ENCODE data around the gene BACH2. TPM values are rescaled to one million over a fixed set of nuclear protein-coding genes. Genes with fewer than 3 reads are reported as not detected.
"Not testable (repeated sequence)": the region's sequence is repeated elsewhere in the genome, so short reads cannot be mapped to it uniquely, and the experiment has no call there.

The BACH2 gene
- total RNA-seq, 2 experiments from 2014 or later: 30.3 to 31.1 TPM

- Mint-ChIP-seq H3K4me1 (peaks cover 65% of the 10 kb centered on the region), H3K4me3 (peak overlapping the region; percentile 23), H3K27me3 (peaks cover 11% of the 10 kb centered on the region), H3K9me3 (peaks cover 7% of the 10 kb centered on the region), H3K27ac (peak overlapping the region; percentile 57), H3K36me3 (ENCODE audit: low read depth) (peaks cover 35% of the 10 kb centered on the region)
- ChIA-PET CTCF (interaction anchor here (0.7 to 14.1 kb wide), 13 partner anchors 13 to 346 kb away, joined by 3 to 281 read pairs (median 5); no protein-coding TSS in a partner anchor), POLR2A (interaction anchor here (1.1 to 6.0 kb wide), 10 partner anchors 9 to 346 kb away, joined by 3 to 110 read pairs (median 11); partner anchors contain the start of gene BACH2)
- peak; percentile 70 for DNase-seq
Observed at GRCh38 chr6:90286884-90287488, 9.7 kb downstream of the BACH2 start.

- H3K4me1 Mint-ChIP-seq: peaks cover 62% of the 10 kb centered on the region
Observed at GRCh38 chr6:90285611-90286381, 10.8 kb downstream of the BACH2 start.

GRCh38 chr6:90285042-90285481, 11.6 kb downstream of the BACH2 start:
- ChIA-PET POLR2A (interaction anchor here (0.6 to 6.0 kb wide), 39 partner anchors 11 to 934 kb away, joined by 3 to 110 read pairs (median 5); partner anchors contain the start of genes BACH2, CASP8AP2, LYRM2 and MAP3K7), CTCF (interaction anchor here (0.9 to 14.1 kb wide), 17 partner anchors 8 to 344 kb away, joined by 3 to 281 read pairs (median 5); partner anchors contain the start of gene BACH2)
- Mint-ChIP-seq H3K27ac (peak overlapping the region; percentile 81), H3K36me3 (ENCODE audit: low read depth) (peaks cover 23% of the 10 kb centered on the region), H3K9me3 (peaks cover 7% of the 10 kb centered on the region), H3K27me3 (peaks cover 9% of the 10 kb centered on the region), H3K4me1 (peaks cover 61% of the 10 kb centered on the region), H3K4me3 (peak overlapping the region; percentile 63)
- DNase-seq: peak; percentile 39

More at GRCh38 chr6:90285611-90286381, 10.8 kb downstream of the BACH2 start:
- peaks cover 12% of the 10 kb centered on the region for H3K27me3 Mint-ChIP-seq
- ChIA-PET CTCF (interaction anchor here (0.6 to 14.1 kb wide), 19 partner anchors 8 to 345 kb away, joined by 3 to 281 read pairs (median 5); partner anchors contain the start of gene BACH2), POLR2A (interaction anchor here (0.7 to 6.0 kb wide), 29 partner anchors 10 to 457 kb away, joined by 3 to 110 read pairs (median 7); partner anchors contain the start of genes BACH2, CASP8AP2 and MAP3K7)
- H3K9me3 Mint-ChIP-seq: peaks cover 7% of the 10 kb centered on the region
- peak overlapping the region; percentile 81 for H3K27ac Mint-ChIP-seq
- DNase-seq: peak; percentile 75
- peaks cover 30% of the 10 kb centered on the region for H3K36me3 Mint-ChIP-seq (ENCODE audit: low read depth)
- H3K4me3 Mint-ChIP-seq: peak overlapping the region; percentile 63

- peak; percentile 52 for DNase-seq
- peaks cover 7% of the 10 kb centered on the region for H3K9me3 Mint-ChIP-seq
- peaks cover 20% of the 10 kb centered on the region for H3K36me3 Mint-ChIP-seq (ENCODE audit: low read depth)
- H3K4me3 Mint-ChIP-seq: peak overlapping the region; percentile 63
- peaks cover 58% of the 10 kb centered on the region for H3K4me1 Mint-ChIP-seq
- ChIA-PET CTCF (interaction anchor here (0.9 to 14.1 kb wide), 17 partner anchors 9 to 343 kb away, joined by 3 to 281 read pairs (median 5); partner anchors contain the start of gene BACH2), POLR2A (interaction anchor here (0.6 to 6.0 kb wide), 42 partner anchors 11 to 933 kb away, joined by 3 to 110 read pairs (median 5); partner anchors contain the start of genes BACH2, CASP8AP2 and LYRM2)
- H3K27me3 Mint-ChIP-seq: peaks cover 9% of the 10 kb centered on the region
- peak overlapping the region; percentile 81 for H3K27ac Mint-ChIP-seq
Observed at GRCh38 chr6:90284236-90285041, 12.2 kb downstream of the BACH2 start.

GRCh38 chr6:90282265-90282664, 14.4 kb downstream of the BACH2 start:
- H3K27ac Mint-ChIP-seq, CTCF ChIA-PET, H3K9me3 Mint-ChIP-seq, POLR2A ChIA-PET, DNase-seq, H3K4me3 Mint-ChIP-seq: not testable (repeated sequence)
- Mint-ChIP-seq H3K36me3 (ENCODE audit: low read depth) (peaks cover 11% of the 10 kb centered on the region), H3K4me1 (peaks cover 44% of the 10 kb centered on the region), H3K27me3 (peaks cover 14% of the 10 kb centered on the region)

GRCh38 chr6:90278129-90278528, 18.5 kb downstream of the BACH2 start:
- no peak for DNase-seq
- Mint-ChIP-seq H3K27me3 (peaks cover 14% of the 10 kb centered on the region), H3K9me3 (no peaks in the 10 kb centered on the region), H3K4me1 (peaks cover 42% of the 10 kb centered on the region), H3K27ac (no peak overlapping the region), H3K36me3 (ENCODE audit: low read depth) (peaks cover 18% of the 10 kb centered on the region), H3K4me3 (no peak overlapping the region)
- ChIA-PET CTCF (interaction anchor here (1.1 kb wide), 1 partner anchor 9 kb away, joined by 3 read pairs; no protein-coding TSS in a partner anchor), POLR2A (interaction anchor here (0.7 kb wide), 1 partner anchor 16 kb away, joined by 3 read pairs; no protein-coding TSS in a partner anchor)

GRCh38 chr6:90277302-90278011, 19.2 kb downstream of the BACH2 start:
- CTCF ChIA-PET: interaction anchor here (1.1 kb wide), 1 partner anchor 8 kb away, joined by 3 read pairs; no protein-coding TSS in a partner anchor
- H3K27me3 Mint-ChIP-seq: peaks cover 17% of the 10 kb centered on the region
- peaks cover 21% of the 10 kb centered on the region for H3K36me3 Mint-ChIP-seq (ENCODE audit: low read depth)
- H3K9me3 Mint-ChIP-seq: no peaks in the 10 kb centered on the region
- no peak for DNase-seq
- H3K27ac Mint-ChIP-seq: no peak overlapping the region
- no peak overlapping the region for H3K4me3 Mint-ChIP-seq
- POLR2A ChIA-PET: interaction anchor here (0.7 kb wide), 1 partner anchor 17 kb away, joined by 3 read pairs; no protein-coding TSS in a partner anchor
- H3K4me1 Mint-ChIP-seq: peaks cover 45% of the 10 kb centered on the region

GRCh38 chr6:90274451-90275030, 22.1 kb downstream of the BACH2 start:
- peak; percentile 86 for DNase-seq
- Mint-ChIP-seq H3K27me3 (peaks cover 10% of the 10 kb centered on the region), H3K36me3 (ENCODE audit: low read depth) (peaks cover 41% of the 10 kb centered on the region), H3K9me3 (peaks cover 6% of the 10 kb centered on the region), H3K4me3 (peak overlapping the region; percentile 32), H3K27ac (peak overlapping the region; percentile 58), H3K4me1 (peaks cover 51% of the 10 kb centered on the region)
- CTCF ChIA-PET: interaction anchor here (0.9 to 3.8 kb wide), 5 partner anchors 10 to 195 kb away, joined by 3 to 23 read pairs (median 4); no protein-coding TSS in a partner anchor
- POLR2A ChIA-PET: interaction anchor here (0.8 to 4.4 kb wide), 9 partner anchors 11 to 194 kb away, joined by 3 to 57 read pairs (median 4); no protein-coding TSS in a partner anchor

- Mint-ChIP-seq H3K4me1 (peaks cover 53% of the 10 kb centered on the region), H3K9me3 (peaks cover 6% of the 10 kb centered on the region), H3K27ac (no peak overlapping the region), H3K4me3 (no peak overlapping the region), H3K36me3 (ENCODE audit: low read depth) (peaks cover 43% of the 10 kb centered on the region), H3K27me3 (peaks cover 10% of the 10 kb centered on the region)
- no peak for DNase-seq
- ChIA-PET POLR2A (interaction anchor here (0.8 to 4.4 kb wide), 9 partner anchors 11 to 193 kb away, joined by 3 to 57 read pairs (median 4); no protein-coding TSS in a partner anchor), CTCF (interaction anchor here (0.8 to 3.8 kb wide), 7 partner anchors 10 to 333 kb away, joined by 3 to 23 read pairs (median 4); no protein-coding TSS in a partner anchor)
Observed at GRCh38 chr6:90273863-90274262, 22.8 kb downstream of the BACH2 start.

- Mint-ChIP-seq H3K27ac (no peak overlapping the region), H3K9me3 (peaks cover 6% of the 10 kb centered on the region), H3K4me3 (no peak overlapping the region), H3K27me3 (peaks cover 7% of the 10 kb centered on the region), H3K36me3 (ENCODE audit: low read depth) (peaks cover 40% of the 10 kb centered on the region), H3K4me1 (peaks cover 55% of the 10 kb centered on the region)
- ChIA-PET CTCF (interaction anchor here (0.8 to 3.8 kb wide), 3 partner anchors 12 to 332 kb away, joined by 4 to 23 read pairs (median 6); no protein-coding TSS in a partner anchor), POLR2A (interaction anchor here (1.9 to 4.4 kb wide), 2 partner anchors 10 to 12 kb away, joined by 10 to 57 read pairs; no protein-coding TSS in a partner anchor)
- no peak for DNase-seq
Observed at GRCh38 chr6:90272895-90273294, 23.7 kb downstream of the BACH2 start.

- CTCF ChIA-PET: interaction anchor here (0.6 to 3.8 kb wide), 3 partner anchors 13 to 866 kb away, joined by 3 to 23 read pairs (median 3); no protein-coding TSS in a partner anchor
- H3K9me3 Mint-ChIP-seq: peaks cover 6% of the 10 kb centered on the region
- peaks cover 39% of the 10 kb centered on the region for H3K36me3 Mint-ChIP-seq (ENCODE audit: low read depth)
- H3K4me3 Mint-ChIP-seq: no peak overlapping the region
- DNase-seq: no peak
- no peak overlapping the region for H3K27ac Mint-ChIP-seq
- peaks cover 6% of the 10 kb centered on the region for H3K27me3 Mint-ChIP-seq
- POLR2A ChIA-PET: interaction anchor here (4.4 kb wide), 1 partner anchor 13 kb away, joined by 57 read pairs; no protein-coding TSS in a partner anchor
- H3K4me1 Mint-ChIP-seq: peaks cover 61% of the 10 kb centered on the region
Observed at GRCh38 chr6:90271831-90272230, 24.8 kb downstream of the BACH2 start.

Data from activated CD4-positive, alpha-beta memory T cell treated with anti-CD3 and anti-CD28 coated beads, Interleukin-2, amount 10 ng/mL, durations not matched to agents 7 days and 5 days (primary cell).